Suprapubic skin (tissue), 3 donors: ENCODE measurements around the gene COL5A1.

Experiments
- CTCF ChIP-seq, 2 donors: fragments of 200-600 bp in 1 of 2; fragments of 450-650 bp in 1 of 2; sonication (generic) in 1 of 2; IDR thresholded peaks; one replicate each; pipeline ENCODE4 v1.5.1; 2016 to 2019; ENCODE audit warnings: antibody characterized with exemption in 2 of 2, mild to moderate bottlenecking in 1 of 2, moderate library complexity in 1 of 2
- POLR2AphosphoS5 ChIP-seq, 3 donors: sonication (generic); formaldehyde crosslinking; IDR thresholded peaks; one replicate each; pipeline ENCODE4 v1.6.1; 2017; ENCODE audit warnings: antibody characterized with exemption in 3 of 3

- TF ChIP-seq CTCF (IDR thresholded peaks at IDR 0.05): no peak
- no peak for TF ChIP-seq POLR2AphosphoS5 (IDR thresholded peaks at IDR 0.05)
Measured at GRCh38 chr9:134834957-134835419, 193.4 kb downstream of the COL5A1 start.
